GM18873 (cell line): ENCODE results near the gene ZXDC.

Experiments used
- ATAC-seq: cut with Tn5 transposase; IDR thresholded peaks from one replicate; pipeline ENCODE4 v1.9.1; 2021; ENCODE audit warnings: mild to moderate bottlenecking, moderate library complexity, moderate number of reproducible peaks; ENCODE audit not compliant: unreplicated experiment, low FRiP score

Gene ZXDC

DNA sequence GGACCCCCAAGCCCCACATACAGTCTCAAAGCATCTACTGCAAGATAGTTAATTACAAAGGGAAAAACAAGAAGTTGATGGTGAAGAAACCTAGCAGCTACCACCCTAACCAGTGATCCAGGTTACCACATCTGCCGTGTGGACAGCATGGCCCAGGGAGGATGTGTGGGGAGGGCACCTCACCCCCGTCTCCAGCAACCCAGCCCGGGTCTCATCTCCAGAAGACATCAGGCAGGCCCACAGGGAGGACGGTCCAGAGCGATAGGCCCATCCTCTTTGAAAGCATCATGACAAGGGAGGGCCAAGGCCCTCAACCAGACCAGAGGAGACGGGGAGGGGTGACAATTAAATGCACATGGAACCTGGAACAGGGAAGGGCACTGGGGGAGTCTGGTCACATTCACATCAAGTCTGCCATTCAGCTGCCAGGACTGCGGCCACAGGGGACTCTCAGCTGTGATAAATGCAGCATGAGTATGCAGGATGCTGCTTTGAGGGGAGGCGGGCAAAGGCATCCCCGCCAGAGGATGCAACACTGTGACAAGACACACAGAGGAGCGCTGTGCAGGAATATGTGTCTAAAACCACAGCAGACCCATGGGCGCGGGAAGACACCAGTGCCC is 18.8 kb downstream of the ZXDC start:
- no peak for ATAC-seq

DNA sequence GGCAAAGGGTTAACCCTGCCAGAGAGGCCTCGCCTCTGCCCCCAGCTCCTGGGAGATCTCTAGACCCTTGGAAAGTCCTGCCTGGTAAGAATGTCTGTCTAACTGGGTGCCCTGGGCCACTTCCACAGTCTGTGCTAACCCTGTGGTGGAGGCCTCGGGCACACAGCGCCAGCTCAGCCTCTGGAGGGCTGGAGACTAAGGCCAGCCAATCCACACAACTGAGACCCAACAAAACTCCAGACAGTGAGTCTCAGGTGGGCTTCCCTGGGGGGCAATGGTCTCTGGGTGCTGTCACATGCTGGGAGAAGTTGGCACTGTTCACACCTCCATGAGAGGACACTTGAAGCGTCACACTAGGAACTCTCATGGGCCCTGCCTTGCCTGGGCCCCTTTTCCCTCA is 19.5 kb downstream of the ZXDC start:
- no peak for ATAC-seq

DNA sequence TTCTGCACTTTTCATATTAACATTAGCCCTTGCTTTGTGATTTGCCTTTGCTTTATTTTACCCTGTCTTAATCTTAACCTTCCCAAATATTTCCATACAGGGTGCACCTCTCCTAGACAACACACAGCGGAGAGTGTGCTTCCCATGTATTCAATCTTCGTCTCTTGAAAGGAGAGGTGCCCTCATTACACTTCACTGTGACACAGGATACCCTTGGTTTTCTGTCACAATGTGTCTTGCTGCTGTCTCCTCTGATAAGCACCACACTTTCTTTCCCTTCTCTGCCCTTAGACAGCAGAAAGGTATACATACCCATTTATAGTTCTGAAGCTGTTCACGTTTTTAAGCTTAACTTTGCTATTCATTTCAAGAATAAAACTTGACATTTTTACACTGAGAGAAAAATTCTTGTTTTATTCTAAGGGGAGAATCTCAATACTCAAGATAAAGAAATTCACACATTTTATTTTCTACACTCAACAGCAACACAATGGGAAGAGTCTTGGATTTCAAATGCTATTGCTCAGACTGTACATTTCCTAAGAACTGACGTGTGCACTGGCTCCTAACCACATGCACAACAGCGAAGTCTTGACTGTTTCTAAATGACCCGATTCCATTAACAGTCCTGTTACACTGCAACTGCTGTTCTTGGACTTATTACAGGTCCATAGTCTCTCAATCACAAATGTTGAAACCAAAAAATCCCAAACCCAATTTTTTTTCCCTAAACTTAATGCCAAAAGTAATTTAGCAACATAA is 21.1 kb downstream of the ZXDC start:
- ATAC-seq: no peak

DNA sequence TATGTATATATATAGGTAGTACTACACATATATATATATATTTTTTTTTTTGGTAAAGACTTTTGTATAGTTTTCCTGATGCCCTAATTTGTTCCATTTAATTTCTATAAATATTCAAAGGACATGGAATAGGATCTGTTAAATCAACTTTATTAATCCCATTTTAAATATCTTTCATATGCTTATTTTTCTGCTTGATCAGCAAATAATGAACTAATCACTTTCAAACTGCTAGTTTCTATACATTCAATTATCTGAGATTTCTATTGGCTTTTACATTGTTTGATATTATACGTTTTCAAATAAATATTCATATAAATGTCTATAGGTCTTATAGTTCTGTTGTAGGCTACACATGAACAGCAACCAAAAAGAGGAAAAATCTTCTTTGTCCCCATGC is 21.7 kb downstream of the ZXDC start:
- ATAC-seq: no peak

DNA sequence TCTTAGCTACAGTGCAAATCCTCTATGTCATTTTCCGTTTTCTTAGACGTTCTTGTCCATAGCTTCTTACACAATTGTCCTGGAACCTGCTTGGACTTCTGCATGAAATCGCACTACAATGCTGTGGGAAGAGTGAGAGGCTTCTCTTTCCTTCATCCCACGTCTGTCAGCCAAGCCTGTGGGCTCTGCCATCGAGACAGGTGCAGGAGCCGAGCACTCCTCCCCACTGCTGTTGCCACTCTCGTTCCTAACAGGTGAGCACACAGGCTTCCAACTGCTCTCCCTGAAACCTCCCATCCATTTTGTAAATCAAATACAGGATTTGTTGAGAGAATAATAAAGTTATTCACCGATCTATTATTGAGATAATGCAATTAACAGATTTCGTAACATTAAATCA is 23.5 kb downstream of the ZXDC start:
- ATAC-seq: no peak

DNA sequence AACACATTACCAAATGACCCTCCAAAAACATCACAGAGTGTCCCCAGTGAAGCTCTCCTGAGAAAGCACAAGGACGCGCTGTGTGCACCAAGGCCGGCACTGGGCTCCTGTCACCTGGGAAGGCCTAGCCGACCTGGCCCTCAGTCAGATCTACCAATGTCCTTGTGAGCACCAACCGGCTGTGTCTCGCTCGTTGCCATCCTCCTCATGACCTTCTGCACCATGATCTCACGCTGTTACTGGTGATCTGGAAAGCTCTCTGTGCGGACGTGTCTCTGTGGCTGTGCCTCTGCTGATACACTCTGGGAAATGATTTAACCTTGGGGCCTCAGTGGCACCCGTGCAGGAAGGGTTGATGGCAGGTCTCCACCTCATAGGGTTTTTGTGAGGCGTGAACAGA is 24.2 kb downstream of the ZXDC start:
- ATAC-seq: no peak

DNA sequence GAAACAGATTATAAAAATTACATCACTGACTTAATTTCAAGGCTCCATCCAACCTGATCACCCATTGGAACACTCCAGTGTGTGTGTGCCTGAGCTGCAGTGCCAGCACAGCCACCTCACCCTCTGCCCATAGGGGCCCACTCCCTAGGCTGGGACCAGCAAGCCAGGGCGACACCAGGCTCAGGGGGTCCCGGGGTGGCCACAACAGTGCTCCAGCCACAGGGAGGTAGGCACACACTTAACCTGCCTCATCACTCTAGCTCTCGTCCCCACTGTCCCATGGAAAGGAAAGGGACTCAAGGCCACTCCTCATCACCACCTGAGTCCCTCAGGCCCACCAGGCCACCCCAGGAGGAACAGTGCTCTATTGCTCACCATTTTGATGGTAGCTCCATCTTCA is 24.9 kb downstream of the ZXDC start:
- ATAC-seq: no peak

DNA sequence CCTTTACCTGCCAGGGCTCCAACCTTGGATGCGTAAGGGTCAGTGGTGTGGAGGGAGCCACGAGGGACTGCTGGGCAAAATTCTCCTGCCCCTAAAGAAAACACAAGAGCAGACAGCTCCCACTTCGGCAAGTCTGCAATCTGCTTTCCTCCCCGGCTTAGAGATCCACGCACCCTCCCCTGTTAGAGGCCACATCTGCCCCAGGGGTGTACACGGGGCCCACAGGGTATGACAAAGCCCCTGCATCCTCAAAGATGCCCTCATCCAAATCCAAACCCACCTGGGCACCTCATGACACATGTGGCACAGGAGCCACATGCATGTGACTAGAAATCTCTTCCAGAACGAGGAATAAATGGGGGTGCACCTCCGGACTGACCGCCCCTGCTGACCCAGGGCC is 25.5 kb downstream of the ZXDC start:
- no peak for ATAC-seq

DNA sequence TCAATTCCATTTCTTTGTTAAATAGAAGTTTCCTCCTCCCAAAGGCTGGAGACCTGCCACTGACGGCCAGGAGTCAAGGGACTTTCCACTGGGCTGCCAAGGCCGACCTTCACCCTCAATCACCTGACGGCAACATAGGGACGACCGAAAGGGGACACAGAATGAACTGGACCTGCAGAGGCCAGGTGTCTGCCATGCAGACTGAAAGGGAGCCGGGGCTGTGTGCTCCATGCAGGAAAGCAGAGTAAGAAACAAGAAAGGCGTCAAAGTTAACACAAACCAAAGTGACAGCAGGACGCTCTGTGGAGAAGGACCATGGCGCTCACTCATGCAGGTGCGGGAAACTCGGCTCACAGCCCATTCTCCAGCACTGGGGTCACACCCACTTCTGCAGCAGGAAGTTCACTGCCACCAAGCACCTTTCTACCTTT is 26.1 kb downstream of the ZXDC start:
- ATAC-seq: no peak

DNA sequence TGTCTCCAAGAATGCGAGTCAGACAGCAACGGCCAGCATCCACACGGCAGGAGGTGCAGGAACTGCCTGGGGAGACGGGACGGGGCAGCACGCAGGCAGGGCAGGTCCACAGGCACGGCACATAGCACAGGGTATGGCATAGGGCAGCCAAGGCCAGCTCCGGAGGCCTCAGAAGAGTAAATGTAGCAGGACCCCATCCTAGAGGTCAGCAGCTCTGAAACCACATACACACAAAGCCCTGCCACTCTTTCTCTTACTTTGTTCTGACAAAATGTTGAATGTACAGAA is 26.9 kb downstream of the ZXDC start:
- ATAC-seq: no peak

DNA sequence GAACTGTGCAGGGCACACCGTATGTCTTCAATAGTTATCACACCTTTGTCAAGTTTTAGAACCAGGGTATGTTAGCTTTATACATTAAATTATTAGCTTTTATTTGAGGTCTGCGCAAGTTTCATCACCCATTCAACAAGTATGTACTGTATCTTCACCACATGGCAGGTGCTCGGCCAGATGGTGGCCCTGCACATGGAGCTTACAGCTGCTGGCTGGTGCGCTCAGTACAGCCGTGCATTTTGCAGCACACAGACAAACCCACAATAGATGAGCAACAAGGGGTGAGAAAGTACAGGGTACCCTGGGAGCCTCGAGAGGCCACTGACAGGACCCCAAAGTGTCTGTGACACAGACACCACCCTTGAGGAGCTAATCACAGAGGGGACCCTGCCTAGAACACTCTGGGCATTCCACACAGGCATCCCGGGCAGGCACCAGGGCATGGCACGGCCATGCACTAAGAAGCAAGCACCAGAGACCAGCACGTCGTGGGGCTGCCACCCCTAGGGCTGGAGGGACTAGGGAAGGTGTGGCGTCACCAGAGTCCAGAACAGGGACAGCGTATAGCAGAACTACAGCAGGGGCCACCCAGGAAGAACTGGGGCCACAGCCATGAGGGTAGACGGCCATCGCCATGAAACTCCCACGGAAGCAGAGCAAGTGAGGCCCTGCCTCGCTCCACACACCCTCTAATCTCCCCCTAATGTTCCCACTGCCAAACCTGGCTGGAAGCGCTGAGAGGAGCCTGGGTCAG is 27.4 kb downstream of the ZXDC start:
- no peak for ATAC-seq

DNA sequence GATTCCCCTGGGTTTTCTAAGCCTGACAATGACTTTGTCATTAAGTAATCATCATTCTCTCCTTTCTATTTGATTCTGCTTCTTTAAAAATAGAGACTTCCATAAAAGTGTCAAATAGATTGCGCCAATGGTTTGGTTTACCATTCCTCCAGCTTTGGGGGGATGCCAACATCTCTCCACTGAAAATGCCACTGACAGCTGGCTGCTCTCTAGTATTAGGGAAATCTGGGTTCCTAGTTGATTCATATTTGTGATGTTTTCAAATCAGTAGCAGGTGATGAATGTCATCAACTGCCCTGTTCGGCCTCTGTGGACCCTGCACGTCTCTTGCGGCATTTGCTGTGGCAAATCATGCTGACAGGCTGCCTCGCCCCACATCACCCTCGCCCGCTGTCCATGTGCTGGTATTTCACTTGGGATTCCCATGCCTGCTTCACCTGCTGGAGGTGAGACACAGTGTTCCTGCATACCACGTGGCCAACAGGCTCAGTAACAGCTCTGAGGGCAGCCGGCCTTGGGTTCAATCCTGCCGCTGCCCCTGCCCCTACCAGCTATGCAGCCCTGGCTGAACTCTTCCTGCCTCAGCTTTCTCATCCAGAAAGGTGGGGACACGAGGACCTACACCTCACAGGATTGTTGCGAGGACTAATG is 28.1 kb downstream of the ZXDC start:
- no peak for ATAC-seq

DNA sequence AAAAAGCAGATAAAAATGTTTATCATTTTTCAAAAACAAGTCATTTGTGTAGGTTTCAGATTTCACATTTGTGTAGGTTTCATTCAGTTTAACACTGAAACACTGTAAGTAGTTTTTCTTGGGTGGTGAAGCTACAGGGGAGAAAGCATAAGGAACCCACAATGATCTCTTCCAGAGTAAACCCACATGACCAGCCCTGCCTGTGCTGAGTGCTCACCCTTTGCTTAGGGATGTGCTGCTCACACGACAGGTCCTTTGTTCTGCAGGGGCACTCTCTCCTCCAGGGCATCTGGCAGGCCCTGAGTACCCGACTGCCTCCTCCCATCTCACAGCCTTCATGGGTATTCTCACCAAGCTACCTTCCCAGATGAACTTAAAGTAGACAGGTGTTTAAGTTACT is 28.9 kb downstream of the ZXDC start:
- no peak for ATAC-seq

DNA sequence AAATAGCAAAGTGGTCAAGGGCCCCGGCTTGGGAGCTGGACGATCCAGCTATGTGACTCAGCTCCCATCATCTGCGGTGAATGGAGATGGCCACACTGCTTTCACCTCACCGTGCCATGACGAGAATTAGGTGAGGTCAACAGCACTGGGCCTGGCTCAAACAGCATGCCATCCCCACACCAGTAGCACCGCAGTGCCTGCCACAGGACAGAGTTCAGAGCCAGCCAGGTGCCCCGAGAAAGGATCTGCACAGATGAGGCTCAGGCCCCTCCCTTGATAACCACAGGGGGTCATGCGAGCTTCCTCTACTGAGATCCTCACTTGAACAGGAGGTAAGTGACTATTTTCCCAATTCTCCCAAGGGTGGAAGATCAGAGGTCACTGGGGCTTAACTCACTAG is 29.4 kb downstream of the ZXDC start:
- ATAC-seq: no peak

DNA sequence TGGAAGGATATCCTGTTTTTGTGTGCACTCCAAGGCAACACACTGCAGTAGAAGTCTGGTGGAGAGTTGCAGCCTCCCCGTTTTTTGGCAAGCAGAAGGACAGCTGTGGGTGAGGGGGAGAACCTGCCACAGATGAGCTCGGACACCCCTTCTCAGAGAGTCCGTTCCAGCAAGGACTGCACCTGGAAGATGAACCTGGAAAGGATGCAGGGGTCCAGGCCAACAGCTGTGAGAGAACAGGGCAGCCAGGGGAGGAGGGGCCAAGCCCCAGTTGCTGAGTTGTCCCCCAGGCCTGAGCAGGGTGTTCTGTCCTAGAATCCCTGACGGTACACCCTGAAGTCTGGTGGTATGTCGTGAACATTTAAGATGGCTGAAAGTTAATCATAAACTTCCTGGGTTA is 30.2 kb downstream of the ZXDC start:
- no peak for ATAC-seq

DNA sequence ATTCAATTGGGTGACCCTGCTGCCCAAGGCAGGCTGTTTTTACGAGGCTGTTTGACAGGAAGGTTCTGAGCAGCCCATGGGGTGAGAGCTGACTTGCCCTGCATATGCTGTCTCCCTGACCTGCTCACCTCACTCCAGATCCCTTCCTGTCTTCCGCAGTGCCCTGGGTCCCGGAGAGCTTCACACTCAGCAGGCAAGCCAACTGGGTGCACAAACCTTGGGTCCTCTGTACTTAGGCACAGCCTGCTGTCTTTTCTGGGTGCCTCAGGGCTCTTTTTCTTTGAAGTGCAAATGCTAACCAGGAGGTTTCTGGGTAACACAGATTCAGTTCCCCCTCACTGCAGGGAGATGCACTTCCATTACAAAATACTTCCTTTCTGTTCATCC is 32.8 kb downstream of the ZXDC start:
- ATAC-seq: no peak

DNA sequence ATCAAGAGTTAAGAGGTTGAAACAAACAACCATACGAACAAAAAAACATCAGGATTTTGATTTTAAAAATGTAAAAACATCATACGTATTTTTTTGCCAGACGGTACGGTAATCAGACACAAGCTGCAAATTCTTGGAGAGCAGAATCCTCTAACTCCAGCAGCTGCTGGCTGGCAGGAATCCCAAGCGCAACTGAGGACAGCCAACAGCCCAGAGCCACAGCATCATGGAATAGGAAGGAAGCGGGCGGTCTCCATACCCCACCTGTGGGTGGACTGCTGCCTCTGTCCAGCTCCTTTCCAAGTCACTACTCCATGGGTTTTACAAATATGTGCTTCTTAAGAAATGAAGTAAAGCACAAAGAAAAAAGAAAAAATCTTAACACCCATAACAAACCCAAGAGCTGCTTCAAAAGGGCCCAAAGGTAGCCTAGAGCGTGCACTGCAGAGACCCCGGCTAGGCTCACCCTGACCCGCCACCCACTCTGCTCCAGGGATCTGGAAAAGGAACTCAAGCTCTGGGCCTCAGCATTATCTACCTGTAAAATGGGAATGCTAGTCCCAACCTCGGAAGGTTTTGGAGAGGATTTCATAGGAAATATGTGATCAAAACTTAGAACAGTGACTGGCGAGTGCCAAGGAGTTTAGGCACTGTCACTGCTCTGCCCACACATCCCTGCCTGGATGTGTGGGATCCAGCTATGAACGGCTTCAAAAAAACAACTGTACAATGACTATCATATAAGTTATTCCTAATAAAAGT is 33.4 kb downstream of the ZXDC start:
- ATAC-seq: no peak

DNA sequence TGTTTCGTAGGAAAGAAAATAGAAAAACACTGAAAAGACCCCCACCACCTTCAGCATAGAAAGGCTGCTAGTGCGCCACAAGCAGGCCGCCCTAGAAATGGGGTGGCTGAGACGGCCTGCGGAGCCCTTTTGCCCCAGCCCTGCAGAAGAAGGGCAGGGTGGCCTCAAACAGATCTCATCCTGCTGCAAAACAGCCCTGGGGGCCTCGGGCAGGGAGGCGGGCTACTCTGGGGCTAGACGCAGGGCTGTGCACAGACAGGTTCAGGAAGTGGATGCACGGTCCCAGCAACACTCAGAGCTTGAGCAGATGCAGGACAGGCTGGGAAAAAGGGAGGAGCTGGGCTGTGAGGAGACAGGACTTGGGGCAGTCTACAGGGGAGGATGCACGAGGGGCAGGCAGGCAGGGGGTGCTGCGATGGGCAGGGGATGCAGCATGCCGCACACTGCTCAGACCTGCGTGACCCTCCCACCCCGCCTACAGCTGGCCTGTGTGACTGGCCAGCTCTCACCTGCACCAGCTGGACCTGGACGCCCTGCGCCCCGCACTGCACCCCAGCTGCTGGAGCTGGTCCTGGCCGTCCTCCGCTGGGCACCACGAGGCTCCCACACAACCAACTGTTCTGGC is 34.3 kb downstream of the ZXDC start:
- no peak for ATAC-seq

DNA sequence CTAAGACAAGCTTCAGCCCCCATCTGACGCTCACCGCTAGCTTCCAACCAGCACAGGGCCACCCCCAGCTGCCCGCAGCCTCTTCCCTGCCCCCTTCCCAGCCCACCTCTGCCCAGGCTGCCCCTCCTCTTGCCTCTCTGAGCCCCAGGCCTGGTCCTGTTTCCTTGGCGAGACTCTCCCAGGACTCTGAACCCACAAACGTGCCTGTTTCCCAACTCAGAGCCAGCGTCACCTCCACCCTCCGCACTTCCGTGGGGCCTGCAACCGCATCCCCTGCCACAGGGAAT is 35.0 kb downstream of the ZXDC start:
- no peak for ATAC-seq

DNA sequence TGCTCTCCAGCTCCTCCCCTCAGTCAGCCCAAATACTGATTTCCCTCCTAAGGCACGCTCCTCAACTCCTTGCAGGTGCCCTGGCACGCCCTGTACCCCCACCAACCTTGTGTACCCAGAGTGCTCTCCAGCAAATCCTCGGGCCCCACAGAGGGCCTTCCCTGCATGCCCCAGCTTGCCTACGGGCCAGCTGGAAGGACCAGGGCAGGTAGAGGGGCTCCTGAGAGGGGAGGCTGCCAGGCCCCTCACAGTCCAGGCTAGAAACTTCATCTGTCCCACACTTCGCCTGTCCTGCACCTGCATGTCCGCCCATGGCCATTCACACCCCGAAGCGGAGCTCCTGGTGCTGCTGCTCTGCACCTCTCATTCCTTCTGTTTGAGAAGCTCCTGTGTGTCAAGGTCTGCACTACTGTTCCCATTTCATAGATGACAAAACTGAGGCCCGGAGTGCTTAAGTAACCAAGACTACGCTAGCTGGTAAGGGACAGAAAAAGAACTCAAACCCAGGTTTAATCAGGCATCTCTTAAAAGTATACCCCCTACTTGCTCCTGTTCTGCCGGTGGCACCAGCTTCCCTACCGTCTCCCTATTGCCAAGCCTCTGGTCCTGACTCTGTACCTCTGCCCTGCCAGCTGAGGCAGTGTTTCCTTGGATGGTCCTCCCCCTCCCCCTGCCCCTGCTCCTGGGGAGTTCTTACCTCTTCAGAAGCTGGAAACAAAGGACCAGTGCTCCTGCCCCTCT is 35.6 kb downstream of the ZXDC start:
- ATAC-seq: no peak
